ENCODE data around the gene TECPR1.

DNA sequence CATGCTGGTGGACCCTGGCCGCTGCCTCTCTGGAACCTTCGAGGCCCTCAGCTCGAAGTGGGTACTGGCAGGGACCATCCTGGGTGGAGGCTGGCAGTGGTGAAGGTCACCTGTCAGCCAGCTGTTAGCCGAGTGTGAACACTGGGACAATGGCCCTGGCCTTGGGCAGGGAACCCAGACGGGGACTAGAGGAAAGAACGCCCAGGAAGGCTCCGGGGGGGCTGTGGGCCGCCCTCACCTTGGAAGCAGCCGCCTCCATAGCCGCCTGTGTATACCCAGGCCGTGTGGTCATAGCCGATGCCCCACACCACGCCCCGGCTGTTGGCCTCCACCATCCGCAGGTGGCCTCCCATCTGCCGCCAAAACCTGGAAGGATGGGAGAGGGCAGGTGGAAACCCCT lies 23.2 kb downstream of the TECPR1 start:
- TF ChIP-seq, protein P1, sequence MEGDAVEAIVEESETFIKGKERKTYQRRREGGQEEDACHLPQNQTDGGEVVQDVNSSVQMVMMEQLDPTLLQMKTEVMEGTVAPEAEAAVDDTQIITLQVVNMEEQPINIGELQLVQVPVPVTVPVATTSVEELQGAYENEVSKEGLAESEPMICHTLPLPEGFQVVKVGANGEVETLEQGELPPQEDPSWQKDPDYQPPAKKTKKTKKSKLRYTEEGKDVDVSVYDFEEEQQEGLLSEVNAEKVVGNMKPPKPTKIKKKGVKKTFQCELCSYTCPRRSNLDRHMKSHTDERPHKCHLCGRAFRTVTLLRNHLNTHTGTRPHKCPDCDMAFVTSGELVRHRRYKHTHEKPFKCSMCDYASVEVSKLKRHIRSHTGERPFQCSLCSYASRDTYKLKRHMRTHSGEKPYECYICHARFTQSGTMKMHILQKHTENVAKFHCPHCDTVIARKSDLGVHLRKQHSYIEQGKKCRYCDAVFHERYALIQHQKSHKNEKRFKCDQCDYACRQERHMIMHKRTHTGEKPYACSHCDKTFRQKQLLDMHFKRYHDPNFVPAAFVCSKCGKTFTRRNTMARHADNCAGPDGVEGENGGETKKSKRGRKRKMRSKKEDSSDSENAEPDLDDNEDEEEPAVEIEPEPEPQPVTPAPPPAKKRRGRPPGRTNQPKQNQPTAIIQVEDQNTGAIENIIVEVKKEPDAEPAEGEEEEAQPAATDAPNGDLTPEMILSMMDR (IDR thresholded peaks at IDR 0.05): no peak
- TF ChIP-seq POLR2A (IDR thresholded peaks at IDR 0.05; ENCODE audit: low read depth): no peak
- TF ChIP-seq EP300 (IDR thresholded peaks at IDR 0.05): no peak
